ENCODE results near the gene UBE2O.

UBE2O gene

GRCh38 chr17:76466775-76467130, 13.8 kb upstream of the UBE2O start:
- H3K4me1 ChIP-seq = no peaks in the 10 kb centered on the region
- H3K9me3 ChIP-seq (ENCODE audit: control insufficient read depth, low read length) = no peaks in the 10 kb centered on the region
- no peak overlapping the region for H3K4me3 ChIP-seq (ENCODE audit: low read depth, low read length)
- no peaks in the 10 kb centered on the region for H3K36me3 ChIP-seq (ENCODE audit: control insufficient read depth, insufficient read depth, low read length)
- H2AFZ ChIP-seq = no peak overlapping the region
- no peaks in the 10 kb centered on the region for H3K79me2 ChIP-seq
- no peaks in the 10 kb centered on the region for H3K27me3 ChIP-seq (ENCODE audit: control insufficient read depth, insufficient read depth, low read length)
- no peak overlapping the region for H3K9ac ChIP-seq
- H3K27ac ChIP-seq = no peak overlapping the region
- no peak for TF ChIP-seq CTCF (IDR thresholded peaks at IDR 0.05)
- H3K4me2 ChIP-seq (ENCODE audit: low read length) = no peak overlapping the region

- H3K4me1 ChIP-seq = no peaks in the 10 kb centered on the region
- no peak overlapping the region for H3K4me2 ChIP-seq (ENCODE audit: low read length)
- H3K36me3 ChIP-seq (ENCODE audit: control insufficient read depth, insufficient read depth, low read length) = no peaks in the 10 kb centered on the region
- H3K27me3 ChIP-seq (ENCODE audit: control insufficient read depth, insufficient read depth, low read length) = no peaks in the 10 kb centered on the region
- no peak overlapping the region for H3K4me3 ChIP-seq (ENCODE audit: low read depth, low read length)
- H2AFZ ChIP-seq = no peak overlapping the region
- H3K79me2 ChIP-seq = no peaks in the 10 kb centered on the region
- H3K9ac ChIP-seq = no peak overlapping the region
- H3K27ac ChIP-seq = no peak overlapping the region
- H3K9me3 ChIP-seq (ENCODE audit: control insufficient read depth, low read length) = no peaks in the 10 kb centered on the region
- TF ChIP-seq CTCF (IDR thresholded peaks at IDR 0.05) = no peak
These were observed 9.8 kb upstream of the UBE2O start for GRCh38 chr17:76462556-76463290.

- no peak overlapping the region for H3K4me3 ChIP-seq (ENCODE audit: low read depth, low read length)
- H3K27ac ChIP-seq = no peak overlapping the region
- H3K27me3 ChIP-seq (ENCODE audit: control insufficient read depth, insufficient read depth, low read length) = no peaks in the 10 kb centered on the region
- TF ChIP-seq CTCF (IDR thresholded peaks at IDR 0.05) = no peak
- H3K79me2 ChIP-seq = no peaks in the 10 kb centered on the region
- no peaks in the 10 kb centered on the region for H3K9me3 ChIP-seq (ENCODE audit: control insufficient read depth, low read length)
- no peak overlapping the region for H2AFZ ChIP-seq
- no peaks in the 10 kb centered on the region for H3K36me3 ChIP-seq (ENCODE audit: control insufficient read depth, insufficient read depth, low read length)
- H3K9ac ChIP-seq = no peak overlapping the region
- H3K4me1 ChIP-seq = no peaks in the 10 kb centered on the region
- no peak overlapping the region for H3K4me2 ChIP-seq (ENCODE audit: low read length)
These were observed 9.0 kb upstream of the UBE2O start for GRCh38 chr17:76461765-76462555.

- Histone ChIP-seq H3K27ac (no peak overlapping the region), H3K4me1 (no peaks in the 10 kb centered on the region), H2AFZ (no peak overlapping the region), H3K36me3 (ENCODE audit: control insufficient read depth, insufficient read depth, low read length) (no peaks in the 10 kb centered on the region), H3K4me2 (ENCODE audit: low read length) (no peak overlapping the region), H3K9ac (no peak overlapping the region), H3K27me3 (ENCODE audit: control insufficient read depth, insufficient read depth, low read length) (no peaks in the 10 kb centered on the region), H3K4me3 (ENCODE audit: low read depth, low read length) (no peak overlapping the region), H3K79me2 (no peaks in the 10 kb centered on the region), H3K9me3 (ENCODE audit: control insufficient read depth, low read length) (no peaks in the 10 kb centered on the region)
- no peak for TF ChIP-seq CTCF (IDR thresholded peaks at IDR 0.05)
These were observed 6.7 kb upstream of the UBE2O start for GRCh38 chr17:76459674-76460073.
